ENCODE data around the gene PPP1R13B.

Gene PPP1R13B

GRCh38 chr14:103686831-103687485 is 160.4 kb downstream of the PPP1R13B start:
- DNase-seq (ENCODE audit: low read depth) = no peak
- TF ChIP-seq CTCF (IDR thresholded peaks at IDR 0.05; ENCODE audit: low read depth, low read length, missing control alignments) = no peak
- H3K4me3 ChIP-seq (ENCODE audit: low read depth, low read length) = no peak overlapping the region

GRCh38 chr14:103685276-103686211 is 161.8 kb downstream of the PPP1R13B start:
- no peak for TF ChIP-seq CTCF (IDR thresholded peaks at IDR 0.05; ENCODE audit: low read depth, low read length, missing control alignments)
- no peak overlapping the region for H3K4me3 ChIP-seq (ENCODE audit: low read depth, low read length)
- DNase-seq (ENCODE audit: low read depth) = no peak

GRCh38 chr14:103684871-103685270 is 162.5 kb downstream of the PPP1R13B start:
- no peak overlapping the region for H3K4me3 ChIP-seq (ENCODE audit: low read depth, low read length)
- TF ChIP-seq CTCF (IDR thresholded peaks at IDR 0.05; ENCODE audit: low read depth, low read length, missing control alignments) = no peak
- DNase-seq (ENCODE audit: low read depth) = no peak

GRCh38 chr14:103684471-103684870 is 162.9 kb downstream of the PPP1R13B start:
- DNase-seq (ENCODE audit: low read depth) = no peak
- no peak for TF ChIP-seq CTCF (IDR thresholded peaks at IDR 0.05; ENCODE audit: low read depth, low read length, missing control alignments)
- H3K4me3 ChIP-seq (ENCODE audit: low read depth, low read length) = no peak overlapping the region
